K562 (cell line): Measurements from ENCODE around the gene DNAH9. TPM values are rescaled to one million over a fixed set of nuclear protein-coding genes. Genes with fewer than 3 reads are reported as not detected.
A peak's percentile ranks its signal among the peaks of the same experiment; 100 is the strongest.

Experiments used
- ATAC-seq: fragments of 200-7000 bp; cut with Tn5 transposase; 3 replicates; pipeline ENCODE4 v1.9.1; 2020; ENCODE audit warnings: moderate library complexity
- BruUV-seq: library from RNA; stranded (reverse); fragments of 400-500 nt; replicated peaks from 2 replicates; lab custom pipeline; 2021; lab: Mats Ljungman, UMichigan
- CTCF ChIA-PET: fragments of 300-600 bp; formaldehyde crosslinking; extraction: SDS; loops from one replicate; lab custom pipeline; 2021; ENCODE audit warnings: low intra/inter-chr PET ratio; lab: Yijun Ruan, JAX
- POLR2A ChIA-PET: fragments of 300-600, 350-650 bp; sonication (Branson Sonifier 250); formaldehyde crosslinking; extraction: SDS; loops from one replicate; lab custom pipeline; 2021; ENCODE audit warnings: antibody characterized with exemption, inconsistent platforms; lab: Yijun Ruan, JAX
- DNase-seq, 4 experiments: peaks; one replicate each; pipeline versions ENCODE4 v3.0.0 to v3.0.0-alpha.2; 2011 to 2018; ENCODE audit warnings: low spot score in 3 of 4, mixed read lengths in 3 of 4; ENCODE audit errors: extremely low read depth in 1 of 4
- FAIRE-seq: peaks from 2 replicates; lab custom pipeline; 2011; peaks lifted over from hg19 to GRCh38; lab: Jason Lieb, UNC
- H2AFZ ChIP-seq: 2 replicates; pipeline ENCODE4 v1.6.0; 2011; ENCODE audit warnings: low read depth, low read length, control low read depth, inconsistent platforms
- H3K27ac ChIP-seq: fragments of 200-600 bp; 3 replicates; pipeline ENCODE4 v1.8.0; 2011; ENCODE audit warnings: low read depth, mild to moderate bottlenecking, control low read depth, inconsistent platforms, low read length, moderate library complexity, mixed read lengths; ENCODE audit errors: extremely low read depth
- H3K27me3 ChIP-seq, 2 experiments: fragments of 300-600 bp in 1 of 2; 2 replicates in 1 of 2; 3 replicates in 1 of 2; pipeline versions ENCODE4 v1.6.0 to v1.8.0; 2011; ENCODE audit warnings: inconsistent platforms in 2 of 2, low read length in 2 of 2, mild to moderate bottlenecking in 1 of 2, mixed read lengths in 1 of 2, moderate library complexity in 1 of 2; ENCODE audit not compliant: control insufficient read depth in 2 of 2, insufficient read depth in 2 of 2
- H3K36me3 ChIP-seq: fragments of 300-600 bp; 3 replicates; pipeline ENCODE4 v1.8.0; 2011; ENCODE audit warnings: mild to moderate bottlenecking, low read length, inconsistent platforms; ENCODE audit not compliant: control insufficient read depth, insufficient read depth
- H3K4me1 ChIP-seq, 2 experiments: fragments of 200-600 bp in 1 of 2; replicated peaks in 1 of 2; 2 replicates in 1 of 2; 3 replicates in 1 of 2; pipeline versions ENCODE4 v1.5.1 to v1.8.0; 2011; ENCODE audit warnings: inconsistent platforms in 2 of 2, low read length in 2 of 2, mild to moderate bottlenecking in 1 of 2, mixed read lengths in 1 of 2, moderate library complexity in 1 of 2; ENCODE audit not compliant: control insufficient read depth in 2 of 2, insufficient read depth in 2 of 2
- H3K4me2 ChIP-seq: 2 replicates; pipeline ENCODE4 v1.6.1; 2011; ENCODE audit warnings: low read length, control low read depth, inconsistent platforms, mixed read lengths; ENCODE audit not compliant: insufficient read depth
- H3K4me3 ChIP-seq: fragments of 200-600 bp; sonication (generic), shearing (Covaris generic); 2 replicates; pipeline ENCODE4 v1.5.1; 2016; ENCODE audit warnings: control low read depth, inconsistent platforms
- H3K79me2 ChIP-seq: fragments of 200-600 bp; 3 replicates; pipeline ENCODE4 v1.8.0; 2011; ENCODE audit warnings: low read length, inconsistent platforms; ENCODE audit not compliant: control insufficient read depth, insufficient read depth
- H3K9ac ChIP-seq, 2 experiments: 2 replicates each; pipeline versions ENCODE4 v1.6.0 to v1.6.1; 2011; ENCODE audit warnings: low read depth in 2 of 2, low read length in 2 of 2, control low read depth in 1 of 2, inconsistent platforms in 1 of 2, mild to moderate bottlenecking in 1 of 2, mixed read lengths in 1 of 2; ENCODE audit not compliant: insufficient read depth in 1 of 2
- H3K9me1 ChIP-seq: one replicate; pipeline ENCODE4 v1.6.0; 2011; ENCODE audit warnings: inconsistent platforms, mild to moderate bottlenecking, low read length, moderate library complexity; ENCODE audit not compliant: control insufficient read depth, insufficient read depth
- H3K9me3 ChIP-seq: replicated peaks from 2 replicates; pipeline ENCODE4 v1.5.1; 2011; ENCODE audit warnings: low read depth, low read length, inconsistent platforms; ENCODE audit not compliant: control insufficient read depth, insufficient read depth
- H4K20me1 ChIP-seq: replicated peaks from 2 replicates; pipeline ENCODE4 v1.6.1; 2011; ENCODE audit warnings: low read length, inconsistent platforms, mixed read lengths; ENCODE audit not compliant: control insufficient read depth, insufficient read depth
- CBFB ChIP-seq: sonication (generic); formaldehyde crosslinking; IDR thresholded peaks from 2 replicates; pipeline ENCODE4 v1.4.0; 2020; ENCODE audit warnings: mild to moderate bottlenecking, missing genetic modification reagents
- CGGBP1 ChIP-seq: fragments of 250-450 bp; sonication (Bioruptor Pico); IDR thresholded peaks from 2 replicates; pipeline ENCODE4 v1.9.0; 2021; ENCODE audit warnings: mild to moderate bottlenecking
- MAFF ChIP-seq: IDR thresholded peaks from 2 replicates; pipeline ENCODE4 v1.6.1; 2012; ENCODE audit warnings: low read length, improper control_type of control experiment
- NFIC ChIP-seq: fragments of 450-650 bp; IDR thresholded peaks from 2 replicates; pipeline ENCODE4 v1.6.1; 2017; ENCODE audit warnings: mild to moderate bottlenecking, inconsistent platforms
- POLR2AphosphoS2 ChIP-seq: IDR thresholded peaks from 2 replicates; pipeline ENCODE4 v1.6.1; 2012; ENCODE audit warnings: low read length, improper control_type of control experiment
- POLR3A ChIP-seq: IDR thresholded peaks from 2 replicates; pipeline ENCODE4 v1.6.1; 2011; ENCODE audit warnings: borderline replicate concordance, mild to moderate bottlenecking, moderate library complexity; ENCODE audit not compliant: insufficient read length, insufficient read depth; ENCODE audit errors: extremely low read depth
- RAD21 ChIP-seq, 2 experiments: fragments of 250-450 bp in 1 of 2; fragments of 450-650 bp in 1 of 2; sonication (Bioruptor Pico) in 1 of 2; formaldehyde crosslinking in 1 of 2; IDR thresholded peaks in 1 of 2; conservative IDR thresholded peaks in 1 of 2; 2 replicates each; pipeline versions ENCODE4 v1.4.0 to v1.8.0; 2020 to 2022; ENCODE audit warnings: mild to moderate bottlenecking in 2 of 2, moderate library complexity in 1 of 2
- ZNF586 ChIP-seq: fragments of 450-650 bp; formaldehyde crosslinking; conservative IDR thresholded peaks from 2 replicates; pipeline ENCODE4 v1.4.0; 2020; ENCODE audit warnings: mild to moderate bottlenecking, moderate library complexity
- WGBS: fragments of 100-300 bp; shearing (Covaris generic); methylation state at CpG from one replicate; pipeline ENCODE4 v1.1.6; 2016; ENCODE audit warnings: low coverage, mixed read lengths; ENCODE audit not compliant: insufficient coverage; ENCODE audit errors: missing lambda C conversion rate; 5-methylcytosine and 5-hydroxymethylcytosine counted together
- in situ Hi-C: fragments of 300-500 bp; cut with MboI; formaldehyde crosslinking; loops from 4 replicates; pipeline ENCODE4 v1.15.0; 2018; ENCODE audit warnings: inconsistent platforms, mixed read lengths
- intact Hi-C: fragments of 100-400 bp; cut with micrococcal nuclease; formaldehyde crosslinking; loops from 2 replicates; pipeline ENCODE4 v1.14.2; 2022
- polyA plus RNA-seq, 8 experiments: library from polyadenylated mRNA; depleted of rRNA in 4 of 8; stranded (reverse) in 5 of 8; unstranded in 3 of 8; fragments of >200 nt; fragmentation: Nextera tagmentation in 2 of 8; fragmentation: Illumina TruSeq in 1 of 8; extraction: Ambion mirVana in 2 of 8; extraction: Trizol in 1 of 8; gene quantifications; 2 replicates each; pipeline versions ENCODE4 v1.2.1 to v1.2.3, GENCODE V29; 2011 to 2014; ENCODE audit warnings: inconsistent platforms in 1 of 8, missing spikeins in 1 of 8
- total RNA-seq, 7 experiments: library from RNA; depleted of rRNA in 6 of 7; stranded (reverse); fragments of >200 nt in 6 of 7; fragmentation: Illumina TruSeq in 2 of 7; extraction: Trizol in 2 of 7; gene quantifications; 2 replicates each; pipeline versions ENCODE4 v1.2.1 to v1.2.3, GENCODE V29; 2011 to 2021; ENCODE audit warnings: low replicate concordance in 1 of 7

Gene DNAH9
- total and polyA plus RNA-seq, 9 of the 15 experiments (the other 6 are each of a cell fraction or from before 2014, with no cell fraction given), result not detected

- TF ChIP-seq MAFF (peak; percentile 18; the same call in 1 of the 2 replicates), NFIC (peak; percentile 93), POLR3A (no peak), CBFB (CRISPR knock-in tag) (no peak), RAD21 (CRISPR knock-in tag; conservative IDR thresholded peaks at IDR 0.05 in 1 of 2, IDR thresholded peaks at IDR 0.05 in 1 of 2) (peak in 1 of 2 experiments; percentile 51; a peak in 2 of 4 replicates)
These were observed 46.3 kb downstream of the DNAH9 start (continued) for GRCh38 chr17:11644265-11645212.

- no peak for TF ChIP-seq ZNF586 (CRISPR knock-in tag)
- no peak for TF ChIP-seq POLR2AphosphoS2
- no peak for TF ChIP-seq CGGBP1 (CRISPR knock-in tag)
- no peaks in the 10 kb centered on the region for H4K20me1 ChIP-seq
- no peaks in the 10 kb centered on the region for H3K4me1 ChIP-seq
- POLR2A ChIA-PET, result no interaction called here
- no peaks in the 10 kb centered on the region for H3K79me2 ChIP-seq
- in situ Hi-C loops (no loop called here), intact Hi-C loops (no loop called here)
- H3K4me3 ChIP-seq, result no peak overlapping the region
- no peak overlapping the region for H3K27ac ChIP-seq
- BruUV-seq, result no TSS peak
- H2AFZ ChIP-seq, result no peak overlapping the region
- no peaks in the 10 kb centered on the region for H3K9me1 ChIP-seq
- no peak overlapping the region for H3K4me2 ChIP-seq
- no peak for DNase-seq
- WGBS, result 0% methylated on average over 2 of the region's 2 CpGs
- no peaks in the 10 kb centered on the region for H3K36me3 ChIP-seq
- no peak for ATAC-seq
- no peak overlapping the region for H3K9ac ChIP-seq
- no peaks in the 10 kb centered on the region for H3K9me3 ChIP-seq
- CTCF ChIA-PET, result no interaction called here
- FAIRE-seq, result no peak
- H3K27me3 ChIP-seq, result no peaks in the 10 kb centered on the region
These were observed 47.2 kb downstream of the DNAH9 start for GRCh38 chr17:11645426-11645825.
